WTC11 (cell line): ENCODE results near the gene STK40. TPM values are rescaled to one million over a fixed set of nuclear protein-coding genes. Genes with fewer than 3 reads are reported as not detected.

Source experiments
- ATAC-seq: fragments of 200-7000 bp; cut with Tn5 transposase; 2 replicates; pipeline ENCODE4 v1.10.0; 2021; ENCODE audit warnings: mild to moderate bottlenecking, moderate library complexity
- CTCF ChIA-PET: fragments of 300-600 bp; sonication (Branson Sonifier 250); formaldehyde crosslinking; loops from one replicate; lab custom pipeline; 2021; ENCODE audit warnings: antibody characterized with exemption; lab: Charles Lee
- POLR2A ChIA-PET: fragments of 350-600 bp; sonication (Branson Sonifier 250); formaldehyde crosslinking; loops from one replicate; lab custom pipeline; 2021; ENCODE audit warnings: antibody characterized with exemption; lab: Charles Lee
- DNase-seq: peaks from one replicate; pipeline ENCODE4 v3.0.0; 2021; ENCODE audit warnings: low spot score
- H3K27ac Mint-ChIP-seq: 2 replicates; pipeline ENCODE4 v1.8.0; 2021; ENCODE audit warnings: mixed read lengths
- H3K27me3 Mint-ChIP-seq: 2 replicates; pipeline ENCODE4 v1.8.0; 2021; ENCODE audit warnings: low read depth, mild to moderate bottlenecking, moderate library complexity, mixed read lengths
- H3K36me3 Mint-ChIP-seq: 2 replicates; pipeline ENCODE4 v1.8.0; 2021; ENCODE audit warnings: mixed read lengths
- H3K4me1 Mint-ChIP-seq: 2 replicates; pipeline ENCODE4 v1.8.0; 2022; ENCODE audit warnings: mixed read lengths
- H3K4me3 Mint-ChIP-seq: 2 replicates; pipeline ENCODE4 v1.8.0; 2021; ENCODE audit warnings: mild to moderate bottlenecking, moderate library complexity, mixed read lengths
- H3K9me3 Mint-ChIP-seq: 2 replicates; pipeline ENCODE4 v1.8.0; 2021; ENCODE audit warnings: mixed read lengths
- CREM ChIP-seq: sonication (generic); formaldehyde crosslinking; IDR thresholded peaks from 2 replicates; pipeline ENCODE4 v1.8.1; 2022; ENCODE audit warnings: mild to moderate bottlenecking, missing genetic modification reagents, moderate library complexity
- ESRRA ChIP-seq: sonication (generic); formaldehyde crosslinking; IDR thresholded peaks from 2 replicates; pipeline ENCODE4 v1.8.1; 2022; ENCODE audit warnings: mild to moderate bottlenecking, missing genetic modification reagents, borderline replicate concordance
- FOXJ3 ChIP-seq: sonication (generic); formaldehyde crosslinking; IDR thresholded peaks from 2 replicates; pipeline ENCODE4 v1.9.0; 2021; ENCODE audit warnings: missing genetic modification reagents, mild to moderate bottlenecking, borderline replicate concordance
- FOXP1 ChIP-seq: sonication (generic); formaldehyde crosslinking; IDR thresholded peaks from 2 replicates; pipeline ENCODE4 v1.8.0; 2022; ENCODE audit warnings: missing genetic modification reagents, mild to moderate bottlenecking, moderate library complexity, borderline replicate concordance
- KAT7 ChIP-seq: sonication (generic); formaldehyde crosslinking; IDR thresholded peaks from 2 replicates; pipeline ENCODE4 v1.8.1; 2023; ENCODE audit warnings: missing genetic modification reagents, mild to moderate bottlenecking, borderline replicate concordance
- MXD4 ChIP-seq: fragments of 250-450 bp; sonication (Bioruptor Pico); IDR thresholded peaks from 2 replicates; pipeline ENCODE4 v1.8.0; 2021; ENCODE audit warnings: mild to moderate bottlenecking, moderate library complexity, borderline replicate concordance
- NFYB ChIP-seq: sonication (generic); formaldehyde crosslinking; conservative IDR thresholded peaks from 2 replicates; pipeline ENCODE4 v1.8.0; 2022; ENCODE audit warnings: low read depth, missing genetic modification reagents
- NR2C2 ChIP-seq: sonication (generic); formaldehyde crosslinking; IDR thresholded peaks from 2 replicates; pipeline ENCODE4 v1.8.0; 2022; ENCODE audit warnings: mild to moderate bottlenecking, missing genetic modification reagents
- NR3C1 ChIP-seq: sonication (generic); formaldehyde crosslinking; conservative IDR thresholded peaks from 2 replicates; pipeline ENCODE4 v1.8.1; 2023; ENCODE audit warnings: low read depth, mild to moderate bottlenecking, missing genetic modification reagents
- TCF7 ChIP-seq: sonication (generic); formaldehyde crosslinking; IDR thresholded peaks from 2 replicates; pipeline ENCODE4 v1.8.0; 2022; ENCODE audit warnings: mild to moderate bottlenecking, low read depth, missing genetic modification reagents, moderate library complexity
- ZNF138 ChIP-seq: sonication (generic); formaldehyde crosslinking; conservative IDR thresholded peaks from 2 replicates; pipeline ENCODE4 v1.8.1; 2022; ENCODE audit warnings: mild to moderate bottlenecking, moderate library complexity, missing genetic modification reagents
- total RNA-seq: library from RNA; stranded (reverse); gene quantifications from 3 replicates; pipeline ENCODE4 v1.2.3, GENCODE V29; 2021
- TF ChIP-seq, protein P1 (sequence below): fragments of 200-600 bp; IDR thresholded peaks from 2 replicates; pipeline ENCODE4 v1.8.0; 2022; ENCODE audit warnings: antibody characterized with exemption
- TF ChIP-seq, protein P2 (sequence below): fragments of 250-450 bp; sonication (Bioruptor Pico); IDR thresholded peaks from 2 replicates; pipeline ENCODE4 v1.8.0; 2021; ENCODE audit warnings: mild to moderate bottlenecking
- TF ChIP-seq, protein P3 (sequence below): sonication (generic); formaldehyde crosslinking; conservative IDR thresholded peaks from 2 replicates; pipeline ENCODE4 v1.8.1; 2023; ENCODE audit warnings: mild to moderate bottlenecking, low read depth, missing genetic modification reagents, moderate library complexity
- TF ChIP-seq, protein P4 (sequence below): sonication (generic); formaldehyde crosslinking; IDR thresholded peaks from 2 replicates; pipeline ENCODE4 v1.8.1; 2022; ENCODE audit warnings: low read depth, mild to moderate bottlenecking, moderate library complexity, missing genetic modification reagents, borderline replicate concordance
- TF ChIP-seq, protein P5 (sequence below): fragments of 250-450 bp; sonication (Bioruptor Pico); IDR thresholded peaks from 2 replicates; pipeline ENCODE4 v2.1.2; 2022; ENCODE audit warnings: mild to moderate bottlenecking, moderate library complexity
- TF ChIP-seq, protein P6 (sequence below): sonication (generic); formaldehyde crosslinking; IDR thresholded peaks from 2 replicates; pipeline ENCODE4 v1.8.1; 2022; ENCODE audit warnings: mild to moderate bottlenecking, missing genetic modification reagents, moderate library complexity, borderline replicate concordance

STK40 gene
- total RNA-seq, 1 experiment from 2014 or later: 24.7 TPM

DNA sequence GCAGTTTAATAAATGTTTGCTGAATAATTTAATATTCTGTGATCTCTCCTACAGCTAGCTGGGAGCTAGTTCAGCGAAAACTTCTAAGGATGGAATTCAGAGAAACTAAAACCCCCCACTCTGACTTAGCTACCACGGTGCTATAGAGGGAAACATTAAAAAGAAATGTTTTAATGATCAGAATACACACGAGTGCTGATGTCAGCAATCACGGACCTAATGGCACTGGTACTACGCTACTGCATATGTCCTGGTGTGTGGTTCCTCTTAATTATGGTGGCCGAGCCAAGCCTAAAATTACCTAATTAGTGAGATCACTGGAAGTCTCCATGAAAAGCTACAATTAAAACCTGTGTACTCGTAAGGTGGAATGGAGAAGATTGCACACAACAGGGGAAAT is 35.9 kb upstream of the STK40 start (continued):
- TF ChIP-seq, protein P1, sequence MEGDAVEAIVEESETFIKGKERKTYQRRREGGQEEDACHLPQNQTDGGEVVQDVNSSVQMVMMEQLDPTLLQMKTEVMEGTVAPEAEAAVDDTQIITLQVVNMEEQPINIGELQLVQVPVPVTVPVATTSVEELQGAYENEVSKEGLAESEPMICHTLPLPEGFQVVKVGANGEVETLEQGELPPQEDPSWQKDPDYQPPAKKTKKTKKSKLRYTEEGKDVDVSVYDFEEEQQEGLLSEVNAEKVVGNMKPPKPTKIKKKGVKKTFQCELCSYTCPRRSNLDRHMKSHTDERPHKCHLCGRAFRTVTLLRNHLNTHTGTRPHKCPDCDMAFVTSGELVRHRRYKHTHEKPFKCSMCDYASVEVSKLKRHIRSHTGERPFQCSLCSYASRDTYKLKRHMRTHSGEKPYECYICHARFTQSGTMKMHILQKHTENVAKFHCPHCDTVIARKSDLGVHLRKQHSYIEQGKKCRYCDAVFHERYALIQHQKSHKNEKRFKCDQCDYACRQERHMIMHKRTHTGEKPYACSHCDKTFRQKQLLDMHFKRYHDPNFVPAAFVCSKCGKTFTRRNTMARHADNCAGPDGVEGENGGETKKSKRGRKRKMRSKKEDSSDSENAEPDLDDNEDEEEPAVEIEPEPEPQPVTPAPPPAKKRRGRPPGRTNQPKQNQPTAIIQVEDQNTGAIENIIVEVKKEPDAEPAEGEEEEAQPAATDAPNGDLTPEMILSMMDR: no peak
- TF ChIP-seq MXD4 (no peak), FOXP1 (CRISPR knock-in tag) (no peak), NR2C2 (CRISPR knock-in tag) (no peak), KAT7 (CRISPR knock-in tag) (no peak), FOXJ3 (CRISPR knock-in tag) (no peak), ZNF138 (CRISPR knock-in tag) (no peak), CREM (CRISPR knock-in tag) (no peak)
- TF ChIP-seq, protein P2, sequence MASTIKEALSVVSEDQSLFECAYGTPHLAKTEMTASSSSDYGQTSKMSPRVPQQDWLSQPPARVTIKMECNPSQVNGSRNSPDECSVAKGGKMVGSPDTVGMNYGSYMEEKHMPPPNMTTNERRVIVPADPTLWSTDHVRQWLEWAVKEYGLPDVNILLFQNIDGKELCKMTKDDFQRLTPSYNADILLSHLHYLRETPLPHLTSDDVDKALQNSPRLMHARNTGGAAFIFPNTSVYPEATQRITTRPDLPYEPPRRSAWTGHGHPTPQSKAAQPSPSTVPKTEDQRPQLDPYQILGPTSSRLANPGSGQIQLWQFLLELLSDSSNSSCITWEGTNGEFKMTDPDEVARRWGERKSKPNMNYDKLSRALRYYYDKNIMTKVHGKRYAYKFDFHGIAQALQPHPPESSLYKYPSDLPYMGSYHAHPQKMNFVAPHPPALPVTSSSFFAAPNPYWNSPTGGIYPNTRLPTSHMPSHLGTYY (CRISPR knock-in tag): no peak
- TF ChIP-seq, protein P3, sequence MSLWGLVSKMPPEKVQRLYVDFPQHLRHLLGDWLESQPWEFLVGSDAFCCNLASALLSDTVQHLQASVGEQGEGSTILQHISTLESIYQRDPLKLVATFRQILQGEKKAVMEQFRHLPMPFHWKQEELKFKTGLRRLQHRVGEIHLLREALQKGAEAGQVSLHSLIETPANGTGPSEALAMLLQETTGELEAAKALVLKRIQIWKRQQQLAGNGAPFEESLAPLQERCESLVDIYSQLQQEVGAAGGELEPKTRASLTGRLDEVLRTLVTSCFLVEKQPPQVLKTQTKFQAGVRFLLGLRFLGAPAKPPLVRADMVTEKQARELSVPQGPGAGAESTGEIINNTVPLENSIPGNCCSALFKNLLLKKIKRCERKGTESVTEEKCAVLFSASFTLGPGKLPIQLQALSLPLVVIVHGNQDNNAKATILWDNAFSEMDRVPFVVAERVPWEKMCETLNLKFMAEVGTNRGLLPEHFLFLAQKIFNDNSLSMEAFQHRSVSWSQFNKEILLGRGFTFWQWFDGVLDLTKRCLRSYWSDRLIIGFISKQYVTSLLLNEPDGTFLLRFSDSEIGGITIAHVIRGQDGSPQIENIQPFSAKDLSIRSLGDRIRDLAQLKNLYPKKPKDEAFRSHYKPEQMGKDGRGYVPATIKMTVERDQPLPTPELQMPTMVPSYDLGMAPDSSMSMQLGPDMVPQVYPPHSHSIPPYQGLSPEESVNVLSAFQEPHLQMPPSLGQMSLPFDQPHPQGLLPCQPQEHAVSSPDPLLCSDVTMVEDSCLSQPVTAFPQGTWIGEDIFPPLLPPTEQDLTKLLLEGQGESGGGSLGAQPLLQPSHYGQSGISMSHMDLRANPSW (CRISPR knock-in tag): no peak
- TF ChIP-seq, protein P4, sequence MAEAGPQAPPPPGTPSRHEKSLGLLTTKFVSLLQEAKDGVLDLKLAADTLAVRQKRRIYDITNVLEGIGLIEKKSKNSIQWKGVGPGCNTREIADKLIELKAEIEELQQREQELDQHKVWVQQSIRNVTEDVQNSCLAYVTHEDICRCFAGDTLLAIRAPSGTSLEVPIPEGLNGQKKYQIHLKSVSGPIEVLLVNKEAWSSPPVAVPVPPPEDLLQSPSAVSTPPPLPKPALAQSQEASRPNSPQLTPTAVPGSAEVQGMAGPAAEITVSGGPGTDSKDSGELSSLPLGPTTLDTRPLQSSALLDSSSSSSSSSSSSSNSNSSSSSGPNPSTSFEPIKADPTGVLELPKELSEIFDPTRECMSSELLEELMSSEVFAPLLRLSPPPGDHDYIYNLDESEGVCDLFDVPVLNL (CRISPR knock-in tag): no peak

DNA sequence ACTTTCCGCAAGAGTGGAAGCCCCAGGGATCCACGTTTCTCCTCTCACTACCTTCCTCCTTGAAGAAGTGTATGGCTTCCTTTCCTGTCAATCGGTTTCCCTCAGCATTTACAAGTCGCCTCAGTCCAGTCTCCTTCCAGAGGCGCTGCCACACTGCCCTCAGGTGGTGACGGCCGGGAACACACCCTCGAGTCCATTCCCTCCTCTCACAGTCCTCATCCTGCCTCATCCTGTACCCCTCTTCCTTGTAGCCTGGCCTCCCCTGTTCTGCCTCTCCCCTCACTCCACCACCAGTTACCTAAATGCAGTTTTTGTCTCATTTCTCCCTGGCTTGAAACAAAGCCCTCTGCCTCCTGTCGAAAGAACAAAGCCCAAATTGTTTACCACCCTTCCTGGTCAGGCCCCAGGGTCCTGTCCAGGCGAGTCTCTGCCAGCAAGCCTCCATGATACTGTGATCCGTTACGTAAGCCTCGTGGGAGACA is 35.2 kb upstream of the STK40 start:
- Mint-ChIP-seq H3K4me1 (peaks cover 11% of the 10 kb centered on the region), H3K27ac (peak overlapping the region; percentile 80), H3K9me3 (no peaks in the 10 kb centered on the region), H3K4me3 (no peak overlapping the region), H3K36me3 (no peaks in the 10 kb centered on the region), H3K27me3 (no peaks in the 10 kb centered on the region; the same call in 1 of the 2 replicates)
- ChIA-PET CTCF (interaction anchor here (1.4 kb wide), 1 partner anchor 78 kb away, joined by 10 read pairs; no protein-coding TSS in a partner anchor), POLR2A (no interaction called here)
- ATAC-seq: peak; percentile 98
- TF ChIP-seq, protein P1: peak; percentile 88
- TF ChIP-seq TCF7 (CRISPR knock-in tag) (no peak), ESRRA (CRISPR knock-in tag) (no peak), NR3C1 (no peak), NFYB (CRISPR knock-in tag) (no peak)
- TF ChIP-seq, protein P5, sequence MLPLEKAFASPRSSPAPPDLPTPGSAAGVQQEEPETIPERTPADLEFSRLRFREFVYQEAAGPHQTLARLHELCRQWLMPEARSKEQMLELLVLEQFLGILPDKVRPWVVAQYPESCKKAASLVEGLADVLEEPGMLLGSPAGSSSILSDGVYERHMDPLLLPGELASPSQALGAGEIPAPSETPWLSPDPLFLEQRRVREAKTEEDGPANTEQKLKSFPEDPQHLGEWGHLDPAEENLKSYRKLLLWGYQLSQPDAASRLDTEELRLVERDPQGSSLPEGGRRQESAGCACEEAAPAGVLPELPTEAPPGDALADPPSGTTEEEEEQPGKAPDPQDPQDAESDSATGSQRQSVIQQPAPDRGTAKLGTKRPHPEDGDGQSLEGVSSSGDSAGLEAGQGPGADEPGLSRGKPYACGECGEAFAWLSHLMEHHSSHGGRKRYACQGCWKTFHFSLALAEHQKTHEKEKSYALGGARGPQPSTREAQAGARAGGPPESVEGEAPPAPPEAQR: no peak
- TF ChIP-seq, protein P6, sequence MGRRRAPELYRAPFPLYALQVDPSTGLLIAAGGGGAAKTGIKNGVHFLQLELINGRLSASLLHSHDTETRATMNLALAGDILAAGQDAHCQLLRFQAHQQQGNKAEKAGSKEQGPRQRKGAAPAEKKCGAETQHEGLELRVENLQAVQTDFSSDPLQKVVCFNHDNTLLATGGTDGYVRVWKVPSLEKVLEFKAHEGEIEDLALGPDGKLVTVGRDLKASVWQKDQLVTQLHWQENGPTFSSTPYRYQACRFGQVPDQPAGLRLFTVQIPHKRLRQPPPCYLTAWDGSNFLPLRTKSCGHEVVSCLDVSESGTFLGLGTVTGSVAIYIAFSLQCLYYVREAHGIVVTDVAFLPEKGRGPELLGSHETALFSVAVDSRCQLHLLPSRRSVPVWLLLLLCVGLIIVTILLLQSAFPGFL (CRISPR knock-in tag): no peak
- peak; percentile 97 for DNase-seq
